Measurements from ENCODE around the gene RASGRP3.

The RASGRP3 gene

DNA sequence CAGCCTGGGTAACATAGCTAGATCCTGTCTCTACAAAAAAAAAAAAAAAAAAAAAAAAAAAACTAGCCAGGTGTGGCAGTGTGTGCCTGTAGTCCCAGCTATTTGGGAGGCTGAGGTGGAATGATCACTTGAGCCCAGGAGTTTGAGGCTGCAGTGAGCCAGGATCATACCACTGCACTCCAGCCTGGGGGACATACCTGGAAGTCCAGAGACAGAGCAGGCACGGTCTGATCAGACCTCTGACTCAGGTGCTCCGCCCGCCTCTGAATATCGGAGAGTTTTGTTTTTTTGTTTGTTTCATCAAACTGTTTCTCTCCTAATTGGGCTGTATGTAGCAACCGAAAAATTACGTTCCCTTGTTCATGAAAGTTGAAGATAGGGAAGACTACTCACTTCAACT is 49.2 kb downstream of the RASGRP3 start:
- DNase-seq: no peak

DNA sequence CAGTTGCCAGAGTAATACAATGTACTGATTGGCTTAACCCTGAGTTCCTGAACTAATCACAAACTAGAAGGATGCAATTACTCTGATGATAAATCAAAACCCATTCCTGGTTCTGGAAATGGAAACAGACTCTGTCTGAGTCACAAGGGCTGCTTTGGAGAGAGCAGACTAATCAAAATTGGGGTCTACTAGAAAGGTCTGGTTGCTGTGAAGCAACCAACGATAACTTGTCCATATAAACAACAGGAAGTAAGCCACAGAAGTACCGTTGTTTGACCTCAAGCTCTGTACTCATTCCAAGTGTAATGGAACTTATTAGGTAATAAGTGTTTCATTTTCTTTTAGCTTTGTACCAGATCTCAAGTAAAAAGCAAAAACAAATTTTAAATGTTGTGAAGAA is 49.7 kb downstream of the RASGRP3 start:
- peak; percentile 63 for DNase-seq

DNA sequence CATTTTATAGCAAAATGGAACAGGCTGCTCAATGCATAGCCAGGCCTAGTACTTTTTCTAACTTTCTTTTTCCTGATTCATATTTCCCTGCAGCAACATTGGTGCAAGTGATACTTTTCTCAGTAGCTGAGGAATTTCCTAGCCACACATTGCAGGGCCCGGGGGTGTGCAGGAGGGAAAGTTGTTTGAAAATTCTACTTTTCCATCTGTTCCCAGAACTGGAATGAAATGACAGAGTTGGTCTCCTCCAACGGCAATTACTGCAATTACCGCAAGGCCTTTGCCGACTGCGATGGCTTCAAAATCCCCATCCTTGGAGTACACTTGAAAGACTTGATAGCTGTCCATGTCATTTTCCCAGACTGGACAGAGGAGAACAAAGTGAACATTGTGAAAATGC is 50.5 kb downstream of the RASGRP3 start:
- DNase-seq: no peak

GRCh38 chr2:33528441-33528950 is 52.0 kb downstream of the RASGRP3 start:
- DNase-seq: peak; percentile 14

- DNase-seq: no peak
Observed at GRCh38 chr2:33529771-33530481, 53.5 kb downstream of the RASGRP3 start.

DNA sequence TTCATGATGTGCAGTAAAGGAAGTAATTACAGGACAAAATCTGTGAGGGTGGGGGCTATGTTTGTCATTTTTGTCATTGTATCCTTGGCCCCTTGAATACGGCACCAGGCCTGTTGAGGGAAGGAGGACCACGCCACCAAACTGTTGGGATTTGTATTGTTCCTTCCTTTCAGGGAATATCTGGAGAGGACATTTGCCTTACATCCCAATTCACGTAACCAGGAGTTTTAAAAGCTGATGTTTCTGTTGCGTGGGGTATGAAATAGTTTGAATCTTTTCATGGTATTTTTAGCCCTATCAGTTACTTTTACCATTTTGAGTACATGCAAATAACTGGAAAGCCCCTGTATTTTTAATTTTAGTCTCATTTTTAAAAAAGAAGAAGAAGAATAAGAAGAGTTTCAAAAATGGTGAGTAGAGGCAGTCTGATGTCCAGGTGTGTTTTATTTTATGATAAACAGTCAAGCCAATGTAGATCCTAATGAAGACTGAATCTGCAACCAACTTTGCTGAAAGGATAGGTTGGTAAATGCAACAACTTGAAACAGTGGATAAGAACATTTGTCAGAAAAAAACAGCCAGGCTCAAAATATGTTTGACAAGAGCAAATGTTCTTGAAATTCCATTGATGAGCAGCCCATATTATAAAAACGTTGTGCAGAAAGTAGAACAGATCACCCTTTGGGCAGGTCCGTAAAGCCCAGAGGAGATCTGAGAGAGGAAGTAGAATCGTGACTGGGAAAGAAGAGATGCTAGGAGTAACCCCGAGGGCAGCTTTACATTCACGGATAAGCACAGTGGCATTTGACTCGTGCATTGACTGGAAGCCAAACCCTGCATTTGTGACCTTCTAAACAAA is 54.5 kb downstream of the RASGRP3 start:
- DNase-seq: no peak

DNA sequence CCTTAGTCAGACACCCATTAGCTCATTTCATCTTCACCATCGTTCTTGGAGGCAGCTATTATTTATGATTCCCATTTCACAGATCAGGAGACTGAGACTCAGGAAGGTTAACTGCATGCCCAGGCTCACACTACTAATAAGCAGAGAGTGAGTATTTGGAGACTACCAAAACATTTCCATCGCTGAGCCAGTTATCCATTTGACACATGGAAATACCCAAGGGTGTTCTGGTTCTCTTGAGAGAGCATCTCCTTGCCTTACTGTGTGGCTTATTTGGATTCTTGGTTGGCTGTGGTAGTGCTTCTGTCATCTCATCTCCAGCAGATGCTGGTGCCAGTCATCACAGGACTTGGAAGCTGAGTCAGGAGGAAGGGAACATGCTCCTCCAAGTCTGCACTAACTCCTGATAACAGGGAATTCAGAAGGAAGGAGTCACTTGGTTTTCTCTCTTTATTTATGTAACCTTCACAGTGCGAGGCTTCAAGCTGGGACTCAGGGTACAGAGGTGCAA is 55.2 kb downstream of the RASGRP3 start:
- no peak for DNase-seq

- DNase-seq: no peak
Observed at GRCh38 chr2:33532146-33532545, 55.7 kb downstream of the RASGRP3 start.

DNA sequence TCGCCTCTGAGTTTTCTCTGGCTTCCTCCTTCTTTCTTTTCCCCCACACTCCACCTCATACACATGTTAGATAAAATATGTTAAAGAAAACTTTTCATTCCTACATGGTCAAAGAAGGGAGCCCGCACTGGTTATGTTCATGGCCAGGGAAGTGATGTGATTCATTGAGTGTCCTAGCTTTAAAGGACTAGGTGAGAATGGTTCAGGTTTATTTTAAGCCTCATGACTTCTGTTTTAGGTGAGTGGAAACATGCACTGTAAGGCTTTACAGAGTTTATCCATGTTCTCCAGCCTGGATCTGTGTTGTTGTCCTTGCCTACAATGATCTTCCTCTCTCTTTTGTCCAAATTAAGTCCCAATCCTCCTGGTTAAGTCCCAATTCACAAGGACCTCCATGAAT is 56.5 kb downstream of the RASGRP3 start:
- no peak for DNase-seq

GRCh38 chr2:33535421-33535820 is 59.0 kb downstream of the RASGRP3 start:
- no peak for DNase-seq

DNA sequence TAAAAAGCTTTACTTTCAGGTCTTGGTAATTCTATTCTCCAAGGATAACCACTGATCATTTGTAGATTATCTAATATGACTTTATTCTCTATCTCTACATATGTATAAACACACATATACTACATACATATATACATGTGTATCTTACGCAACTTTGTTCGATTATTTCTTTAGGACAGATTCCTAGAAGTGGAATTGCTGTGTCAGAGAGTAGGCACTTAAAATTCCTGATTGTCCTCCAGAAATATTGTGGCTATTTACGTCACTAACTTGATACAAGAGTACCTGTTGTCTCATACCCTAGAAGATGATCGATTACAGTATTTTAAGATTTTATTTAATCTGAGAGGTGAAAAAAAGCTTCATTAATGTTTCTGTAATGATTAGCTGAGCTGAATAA is 64.8 kb downstream of the RASGRP3 start:
- no peak for DNase-seq

GRCh38 chr2:33550206-33550605 is 73.8 kb downstream of the RASGRP3 start:
- no peak for DNase-seq

DNA sequence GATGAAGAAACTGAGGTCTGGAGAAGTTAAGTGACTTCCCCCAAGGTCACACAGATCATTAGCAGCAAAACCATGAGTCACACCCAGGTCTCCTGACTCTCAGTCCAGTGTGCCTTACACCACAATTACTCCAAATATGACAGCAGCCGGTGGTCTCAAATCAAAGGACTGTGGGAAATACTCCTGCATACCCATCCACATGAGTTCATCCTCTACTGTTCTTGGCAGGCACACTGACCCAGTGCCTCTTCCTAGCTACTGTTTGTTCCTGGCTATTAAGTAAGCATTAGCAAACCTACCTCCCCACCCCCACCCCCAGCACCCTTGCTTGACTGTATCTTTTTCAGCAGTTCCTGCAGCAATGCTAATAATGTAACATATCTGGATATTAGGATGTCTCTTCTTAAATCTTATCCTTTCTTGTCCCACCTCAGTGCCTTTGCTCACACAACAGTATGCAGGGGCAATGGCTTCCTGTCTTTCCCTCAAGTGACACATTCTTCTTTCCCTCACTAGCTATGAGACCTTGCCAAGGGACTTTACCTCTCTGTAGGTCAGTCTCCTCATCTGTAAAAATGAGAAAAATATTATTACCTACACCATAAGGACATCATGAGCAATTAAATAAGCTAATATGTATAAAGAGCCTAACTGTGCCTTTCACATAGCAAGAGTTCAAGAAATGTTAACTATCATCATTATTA is 76.5 kb downstream of the RASGRP3 start:
- no peak for DNase-seq

DNA sequence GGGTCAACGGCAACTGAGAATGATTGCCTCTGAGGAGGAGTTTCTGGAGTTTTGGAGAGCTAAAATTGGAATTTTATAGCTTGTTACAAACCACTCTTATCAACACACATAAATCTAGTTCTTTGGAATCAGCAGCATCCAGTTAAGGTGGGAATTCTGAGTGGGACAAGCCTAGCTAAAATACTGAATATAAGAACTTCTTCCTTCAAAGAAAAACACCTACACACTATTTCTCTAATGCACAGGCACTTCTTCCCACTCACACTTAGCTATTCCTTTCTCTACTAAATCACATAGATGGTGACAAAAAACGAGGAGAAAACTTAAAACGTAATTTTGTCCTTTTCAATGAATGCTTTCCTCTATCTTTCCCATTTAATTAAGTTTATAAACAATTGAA is 79.2 kb downstream of the RASGRP3 start:
- no peak for DNase-seq

GRCh38 chr2:33559328-33559727 is 82.9 kb downstream of the RASGRP3 start:
- DNase-seq: no peak

- no peak for DNase-seq
Observed at GRCh38 chr2:33560017-33560416, 83.6 kb downstream of the RASGRP3 start.

- no peak for DNase-seq
Observed at GRCh38 chr2:33561872-33562271, 85.4 kb downstream of the RASGRP3 start.

- DNase-seq: no peak
Observed at GRCh38 chr2:33570681-33571080, 94.2 kb downstream of the RASGRP3 start.

GRCh38 chr2:33573657-33574056 is 97.2 kb downstream of the RASGRP3 start:
- DNase-seq: no peak

GRCh38 chr2:33577084-33577483 is 100.6 kb downstream of the RASGRP3 start:
- no peak for DNase-seq

GRCh38 chr2:33577668-33578067 is 101.2 kb downstream of the RASGRP3 start:
- no peak for DNase-seq

- no peak for DNase-seq
Observed at GRCh38 chr2:33579227-33579626, 102.8 kb downstream of the RASGRP3 start.

DNA sequence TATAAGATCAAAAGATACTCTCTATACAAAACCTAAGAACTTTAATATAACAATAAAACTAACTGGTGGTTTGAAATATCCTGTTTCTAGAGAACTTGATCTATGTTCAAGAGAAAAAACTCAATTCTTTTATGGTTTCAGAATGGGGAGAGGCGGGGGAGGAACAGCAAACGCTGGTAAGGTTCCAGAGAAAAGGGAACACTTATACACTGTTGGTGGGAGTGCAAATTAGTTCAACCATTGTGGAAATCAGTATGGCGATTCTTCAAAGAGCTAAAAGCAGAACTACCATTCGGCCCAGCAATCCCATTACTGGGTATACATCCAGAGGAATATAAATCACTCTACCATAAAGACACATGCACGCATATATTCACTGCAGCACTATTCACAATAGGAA is 105.4 kb downstream of the RASGRP3 start:
- DNase-seq: peak; percentile 16

Measured in hematopoietic multipotent progenitor cell treated with erythropoietin and hydrocortisone succinate and interleukin-3 and kit ligand, for 6 days (in vitro differentiated cells).